ENCODE results near the gene PCYT1A. TPM values are rescaled to one million over a fixed set of nuclear protein-coding genes. Genes with fewer than 3 reads are reported as not detected.
"Not testable (repeated sequence)": the region's sequence is repeated elsewhere in the genome, so short reads cannot be mapped to it uniquely, and the experiment has no call there.

The PCYT1A gene
- total RNA-seq, 1 donor from 2014 or later: 89.6 TPM

DNA sequence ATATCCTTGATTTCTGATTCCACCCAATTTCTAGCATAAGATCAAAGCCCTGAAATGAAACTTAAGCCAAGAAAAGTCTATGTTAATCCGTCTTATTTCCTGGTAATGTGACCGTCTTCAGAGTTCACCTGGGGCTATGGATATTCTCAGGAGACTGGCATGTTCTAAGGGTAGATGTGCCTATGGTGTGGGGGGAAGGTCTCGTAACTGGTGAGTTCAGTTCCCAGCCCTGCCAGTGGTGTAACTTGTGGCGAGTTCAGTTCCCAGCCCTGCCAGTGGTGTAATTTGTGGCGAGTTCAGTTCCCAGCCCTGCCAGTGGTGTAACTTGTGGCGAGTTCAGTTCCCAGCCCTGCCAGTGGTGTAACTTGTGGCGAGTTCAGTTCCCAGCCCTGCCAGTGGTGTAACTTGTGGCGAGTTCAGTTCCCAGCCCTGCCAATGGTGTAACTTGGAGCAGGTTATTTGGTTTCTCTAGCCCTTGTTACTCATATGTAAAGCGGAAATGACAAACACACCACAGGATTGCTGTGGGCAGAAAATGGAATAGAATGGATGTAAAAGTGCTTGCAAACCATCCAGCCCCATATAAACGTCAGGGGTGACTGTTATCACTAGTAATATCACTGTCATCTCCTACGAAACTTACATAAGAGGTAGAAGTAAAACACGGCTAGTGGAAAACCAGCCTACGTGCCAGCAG, 40.8 kb downstream of the PCYT1A start:
- DNase-seq: no peak
- intact Hi-C loops (cut with DNase I): no loop called here
- no peak for ATAC-seq (ENCODE audit: poor library complexity)

DNA sequence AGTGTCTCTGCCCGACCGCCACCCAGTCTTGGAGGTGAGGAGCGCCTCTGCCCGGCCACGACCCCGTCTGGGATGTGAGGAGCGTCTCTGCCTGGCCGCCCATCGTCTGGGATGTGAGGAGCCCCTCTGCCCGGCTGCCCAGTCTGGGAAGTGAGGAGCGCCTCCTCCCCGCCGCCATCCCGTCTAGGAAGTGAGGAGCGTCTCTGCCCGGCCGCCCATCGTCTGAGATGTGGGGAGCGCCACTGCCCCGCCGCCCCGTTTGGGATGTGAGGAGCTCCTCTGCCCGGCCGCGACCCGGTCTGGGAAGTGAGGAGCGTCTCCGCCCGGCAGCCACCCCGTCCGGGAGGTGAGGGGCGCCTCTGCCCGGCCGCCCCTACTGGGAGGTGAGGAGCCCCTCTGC, 43.4 kb downstream of the PCYT1A start:
- DNase-seq; ATAC-seq (ENCODE audit: poor library complexity); intact Hi-C loops (cut with DNase I): not testable (repeated sequence)

DNA sequence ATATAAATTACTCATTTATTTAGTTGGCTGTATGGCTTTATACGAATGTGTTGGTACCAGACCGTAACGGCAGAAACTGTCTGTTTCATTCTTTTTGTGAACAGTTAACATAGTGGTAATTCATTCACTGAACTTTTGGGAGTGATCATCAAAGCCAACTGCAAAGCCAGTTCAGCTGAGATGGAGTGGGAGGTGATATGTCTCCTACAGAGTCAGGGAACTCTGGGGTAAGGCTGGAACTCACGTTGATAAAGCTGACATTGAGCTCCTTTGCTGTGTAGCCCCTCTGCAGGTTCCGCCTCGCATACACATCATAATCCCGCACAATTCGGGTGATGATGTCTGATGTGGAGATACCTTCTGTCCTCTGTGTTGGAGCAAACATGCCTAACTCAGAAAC, 45.8 kb downstream of the PCYT1A start:
- intact Hi-C loops (cut with DNase I): no loop called here
- no peak for DNase-seq
- ATAC-seq (ENCODE audit: poor library complexity): no peak

DNA sequence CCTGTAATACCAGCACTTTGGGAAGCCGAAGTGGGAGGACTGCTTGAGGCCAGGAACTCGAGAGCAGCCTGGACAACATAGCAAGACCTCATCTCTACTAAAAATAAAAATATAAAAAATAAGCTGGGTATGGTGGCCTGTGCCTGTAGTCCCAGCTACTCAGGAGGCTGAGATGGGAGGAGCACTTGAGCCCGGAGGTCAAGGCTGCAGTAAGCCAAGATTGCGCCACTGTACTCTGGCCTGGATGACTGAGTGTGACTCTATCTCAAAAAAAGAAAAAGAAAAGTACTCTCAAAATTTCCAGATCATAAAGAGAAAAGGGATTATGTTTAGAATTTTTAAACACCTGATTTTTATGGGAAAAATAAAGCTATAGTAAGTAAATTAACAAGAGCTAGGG, 47.1 kb downstream of the PCYT1A start:
- intact Hi-C loops (cut with DNase I): no loop called here
- no peak for ATAC-seq (ENCODE audit: poor library complexity)

DNA sequence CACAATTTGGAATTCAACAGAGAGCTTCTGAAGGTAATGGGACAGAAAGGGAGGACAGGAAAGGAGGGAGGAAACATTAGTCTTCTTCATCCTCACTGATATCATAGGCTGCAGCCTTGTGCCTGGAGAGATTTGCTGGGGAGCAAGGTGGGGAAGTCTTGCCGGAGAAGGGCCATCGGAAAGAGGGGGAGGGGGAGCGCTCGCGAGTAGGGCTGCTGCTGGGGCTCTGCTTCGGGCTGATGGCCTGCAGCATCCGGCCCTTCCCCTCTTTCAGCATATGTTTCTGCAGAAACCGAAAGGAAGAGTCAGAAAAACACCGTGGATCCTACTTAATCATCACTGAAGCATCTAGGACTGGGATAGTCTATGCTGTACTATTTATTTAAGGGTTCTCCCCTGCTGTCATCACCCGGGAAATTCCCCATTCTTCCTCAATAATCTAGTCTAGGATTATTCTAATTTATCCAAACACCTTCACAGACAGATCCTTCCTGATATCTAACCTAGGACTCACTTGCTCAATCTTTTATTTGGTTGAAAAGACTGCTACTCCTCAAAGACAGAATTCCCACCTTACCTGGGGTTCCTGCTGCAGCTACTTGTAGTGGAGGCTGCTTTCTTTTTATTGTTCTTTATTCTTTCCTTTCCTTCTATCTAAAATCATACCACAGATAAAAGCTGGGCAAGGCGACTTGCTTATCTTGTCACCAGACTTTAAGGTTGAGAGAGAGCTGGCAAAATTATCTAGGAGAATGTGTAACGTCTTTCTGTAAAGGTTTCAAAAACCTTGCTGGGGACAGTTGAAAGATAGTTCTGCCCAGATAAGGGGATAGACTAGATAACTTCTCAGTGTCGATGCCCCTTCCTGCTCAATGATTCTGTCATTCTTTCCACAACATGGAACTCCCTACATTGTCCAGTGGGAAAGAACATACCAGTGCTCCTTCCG, 48.6 kb downstream of the PCYT1A start:
- ATAC-seq (ENCODE audit: poor library complexity): no peak
- intact Hi-C loops (cut with DNase I): no loop called here
- DNase-seq: no peak

More for the DNA sequence above, 47.1 kb downstream of the PCYT1A start:
- DNase-seq: no peak

DNA sequence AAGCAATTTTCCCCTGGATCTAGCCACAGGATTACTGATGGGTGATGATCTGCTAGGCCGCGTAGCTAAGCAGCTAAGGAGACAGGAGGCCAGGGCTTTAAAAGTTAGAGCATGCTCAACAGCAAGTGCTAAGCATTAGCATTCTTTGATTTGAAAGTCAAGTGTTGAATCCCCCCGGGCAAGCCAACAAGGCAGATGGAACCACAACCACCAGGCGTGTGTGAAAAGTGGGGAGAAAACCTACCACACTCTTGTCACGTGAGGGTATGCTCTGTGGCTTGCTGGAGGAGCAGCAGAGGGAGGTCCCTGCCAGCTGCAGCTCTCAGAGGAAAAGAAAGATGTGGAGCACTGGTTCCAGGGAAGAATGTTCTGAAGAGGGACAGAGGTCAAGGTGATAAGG, 50.3 kb downstream of the PCYT1A start:
- ATAC-seq (ENCODE audit: poor library complexity): no peak
- DNase-seq: no peak
- intact Hi-C loops (cut with DNase I): no loop called here

DNA sequence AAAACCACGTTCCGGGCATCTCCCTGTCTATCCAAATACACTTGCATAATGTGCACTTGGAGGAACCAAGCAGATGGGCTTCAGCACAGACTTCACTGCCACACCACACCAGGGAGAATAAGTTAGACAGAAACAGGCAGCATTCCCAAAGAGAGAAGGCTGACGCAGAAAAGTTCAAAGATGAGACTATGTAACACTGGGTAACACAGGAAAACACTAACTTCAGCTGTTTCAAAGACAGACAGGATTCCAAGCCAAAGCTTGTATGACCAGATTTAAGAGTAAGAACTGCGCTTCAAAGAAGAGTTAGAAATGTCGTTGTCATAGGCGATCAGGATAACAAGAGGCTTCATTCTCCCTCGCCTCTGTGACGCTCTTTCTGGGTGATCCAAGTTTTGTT, 51.3 kb downstream of the PCYT1A start:
- intact Hi-C loops (cut with DNase I): no loop called here
- ATAC-seq (ENCODE audit: poor library complexity): no peak
- no peak for DNase-seq

DNA sequence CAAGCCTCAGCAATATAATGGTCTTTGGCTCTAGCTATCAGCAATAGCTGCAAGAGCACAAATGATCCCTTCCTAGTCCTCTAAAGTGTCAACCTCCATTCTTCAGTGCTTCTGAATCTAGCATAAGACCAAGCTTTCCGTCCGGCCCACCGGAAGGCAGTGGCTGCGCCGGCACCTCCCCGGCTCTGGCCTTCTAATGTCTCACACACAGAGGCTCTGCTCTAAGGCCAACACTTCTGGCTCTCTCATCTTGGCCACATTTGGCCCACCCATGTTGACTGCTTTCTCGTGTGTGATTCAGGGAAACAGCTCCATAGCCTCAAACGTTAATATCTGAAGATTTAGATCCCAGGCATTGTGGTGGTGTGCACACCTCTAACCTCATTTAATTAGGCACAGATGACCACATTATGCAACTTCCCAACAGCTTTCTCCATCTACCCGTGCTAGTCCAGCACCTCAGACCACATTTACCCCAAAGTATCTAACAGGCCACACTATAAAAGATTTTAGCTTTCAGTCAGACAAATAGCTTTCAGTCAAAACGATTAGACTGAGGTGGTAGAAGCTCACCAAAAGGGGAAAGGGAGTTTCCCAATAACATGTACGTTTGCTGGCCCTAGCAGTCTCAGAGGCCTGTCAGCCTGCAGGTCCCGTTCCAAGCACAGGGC, 51.9 kb downstream of the PCYT1A start:
- intact Hi-C loops (cut with DNase I): no loop called here
- ATAC-seq (ENCODE audit: poor library complexity): no peak
- DNase-seq: no peak

DNA sequence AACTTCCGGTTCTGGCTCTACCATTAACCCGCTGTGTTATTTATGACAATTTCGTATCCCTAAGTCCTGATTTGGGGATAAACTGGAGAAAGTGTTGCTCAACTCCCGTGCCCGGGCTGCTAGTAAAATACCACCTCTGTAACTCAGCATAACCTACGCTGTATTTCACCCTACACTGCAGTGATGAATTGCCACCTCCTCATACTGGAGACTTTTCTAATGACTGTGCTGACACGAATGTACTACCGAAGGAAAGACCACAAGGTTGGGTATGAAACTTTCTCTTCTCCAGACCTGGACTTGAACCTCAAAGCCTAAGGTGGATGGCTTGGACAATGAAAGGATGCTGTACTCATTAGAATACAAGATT, 54.7 kb downstream of the PCYT1A start:
- DNase-seq (no peak), ATAC-seq (ENCODE audit: poor library complexity) (no peak)
- intact Hi-C loops (cut with DNase I): no loop called here

DNA sequence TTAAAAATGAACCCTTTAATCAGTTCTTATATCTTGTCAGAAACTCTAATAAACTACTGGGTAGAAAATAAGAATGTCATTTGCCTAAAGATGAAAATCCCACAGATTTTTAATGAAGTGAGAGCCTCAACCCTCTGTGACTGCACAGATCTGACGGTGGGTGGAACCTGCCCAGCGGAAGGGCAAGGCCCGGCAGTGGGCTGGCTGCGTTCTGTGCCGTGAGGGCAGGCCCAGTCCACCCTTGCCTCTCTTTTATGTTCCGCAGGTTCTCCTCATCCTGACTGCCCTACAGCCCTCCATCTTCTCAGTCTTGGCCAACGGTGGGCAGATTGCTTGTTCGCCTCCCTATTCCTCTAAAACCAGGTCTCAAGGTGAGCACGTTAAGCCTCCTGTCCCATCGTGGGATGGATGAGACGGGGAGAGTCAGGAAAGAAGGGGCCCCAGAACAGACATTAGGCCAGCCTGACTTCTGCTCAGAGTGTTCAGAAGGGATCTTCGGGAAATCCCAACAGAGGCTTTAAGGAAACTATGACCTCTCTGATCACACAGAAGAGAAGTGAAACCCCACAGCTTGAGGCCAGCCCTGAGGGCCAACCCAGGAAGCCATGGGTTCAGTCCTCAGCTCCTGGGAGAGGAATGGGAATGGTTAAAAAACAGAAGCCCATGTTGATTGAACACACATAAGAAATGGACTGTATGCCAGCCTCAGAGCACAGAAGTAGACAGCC, 55.2 kb downstream of the PCYT1A start:
- no peak for ATAC-seq (ENCODE audit: poor library complexity)
- DNase-seq: no peak
- intact Hi-C loops (cut with DNase I): no loop called here

DNA sequence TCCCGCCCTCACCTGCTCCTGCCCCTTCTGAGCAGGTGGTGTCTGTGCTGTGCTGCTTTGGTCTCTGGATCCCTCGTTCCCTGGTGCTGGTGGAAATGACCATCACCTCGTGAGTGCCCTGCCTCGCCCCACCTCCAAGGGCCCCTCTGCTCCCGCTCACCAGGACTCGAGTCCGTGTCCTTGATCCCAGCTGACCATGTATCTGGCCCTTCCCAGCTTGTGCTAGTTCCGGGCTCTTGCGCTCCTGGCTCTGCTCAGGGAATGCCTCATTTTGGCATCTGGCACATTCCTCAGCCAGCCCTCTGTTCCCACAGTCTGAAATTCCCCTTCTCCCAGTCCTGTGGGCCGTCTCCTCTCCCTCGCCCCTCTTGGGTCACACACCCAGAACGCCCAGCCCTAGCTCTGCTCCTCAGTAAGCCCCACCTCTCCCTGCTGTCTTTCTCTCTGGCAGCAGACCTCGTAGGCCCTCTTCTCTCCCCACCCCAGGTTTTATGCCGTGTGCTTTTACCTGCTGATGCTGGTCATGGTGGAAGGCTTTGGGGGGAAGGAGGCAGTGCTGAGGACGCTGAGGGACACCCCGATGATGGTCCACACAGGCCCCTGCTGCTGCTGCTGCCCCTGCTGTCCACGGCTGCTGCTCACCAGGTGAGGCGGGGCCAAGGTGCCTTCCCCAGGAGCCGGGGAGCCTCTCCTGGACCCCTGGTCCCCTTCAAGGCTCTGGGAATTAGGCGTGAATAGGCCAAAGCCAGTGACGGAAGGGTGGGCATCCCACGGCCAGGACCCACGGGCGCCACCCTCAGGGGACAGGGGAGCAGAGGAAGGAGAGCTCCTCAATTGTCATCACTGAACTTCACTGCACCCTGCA, 59.7 kb downstream of the PCYT1A start:
- ATAC-seq (ENCODE audit: poor library complexity) (peak; percentile 60), DNase-seq (no peak)
- intact Hi-C loops (cut with DNase I): no loop called here

DNA sequence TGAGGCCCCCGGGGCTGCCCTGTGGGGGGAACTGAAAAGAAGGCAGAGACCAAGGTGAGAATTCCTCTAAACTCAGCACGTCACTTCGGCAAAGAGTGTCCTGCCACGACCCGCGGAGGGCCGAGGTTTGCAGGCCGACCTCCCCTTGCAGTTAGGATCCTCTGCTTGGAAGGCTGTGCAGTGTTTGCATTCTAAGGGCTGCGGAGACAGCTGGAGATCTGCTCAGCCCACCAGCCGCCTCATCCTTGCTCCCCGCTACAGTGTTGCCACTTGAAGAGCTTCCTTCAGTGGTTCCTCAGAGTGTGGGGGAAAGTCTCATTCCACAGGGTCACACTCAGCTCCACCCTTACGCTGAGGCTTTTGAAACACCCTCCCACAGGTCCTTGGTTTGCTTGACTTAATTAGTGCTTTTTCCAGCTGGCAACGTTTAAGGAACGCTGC, 60.4 kb downstream of the PCYT1A start:
- DNase-seq: no peak
- intact Hi-C loops (cut with DNase I): no loop called here
- peak; percentile 19 for ATAC-seq (ENCODE audit: poor library complexity)

DNA sequence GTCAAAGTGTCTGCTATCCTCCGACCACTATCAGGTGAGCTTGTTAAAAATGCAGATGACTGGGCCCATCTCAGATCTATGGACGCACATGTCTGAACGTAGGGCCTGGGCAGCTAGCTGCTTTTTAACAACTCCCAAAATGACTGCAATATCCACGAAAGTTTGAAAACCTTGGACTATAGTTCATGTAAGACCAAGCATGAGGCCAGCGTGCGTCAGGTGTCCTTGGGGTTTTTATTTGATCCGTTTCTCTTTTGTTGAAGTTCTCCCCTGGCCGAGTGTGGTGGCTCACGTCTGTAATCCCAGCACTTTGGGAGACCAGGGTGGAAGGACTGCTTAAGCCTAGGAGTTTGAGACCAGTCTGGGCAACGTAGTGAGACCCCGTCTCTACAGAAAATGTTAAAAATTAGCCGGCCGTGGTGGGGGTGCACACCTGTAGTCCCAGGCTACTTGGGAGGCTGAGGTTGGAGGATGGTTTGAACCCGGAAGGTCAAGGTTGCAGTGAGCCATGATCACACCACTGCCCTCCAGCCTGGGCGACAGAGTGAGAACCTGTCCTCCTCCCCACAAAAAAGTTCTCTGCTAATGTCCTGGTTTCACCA, 61.7 kb downstream of the PCYT1A start:
- intact Hi-C loops (cut with DNase I): no loop called here
- ATAC-seq (ENCODE audit: poor library complexity) (no peak), DNase-seq (no peak)

DNA sequence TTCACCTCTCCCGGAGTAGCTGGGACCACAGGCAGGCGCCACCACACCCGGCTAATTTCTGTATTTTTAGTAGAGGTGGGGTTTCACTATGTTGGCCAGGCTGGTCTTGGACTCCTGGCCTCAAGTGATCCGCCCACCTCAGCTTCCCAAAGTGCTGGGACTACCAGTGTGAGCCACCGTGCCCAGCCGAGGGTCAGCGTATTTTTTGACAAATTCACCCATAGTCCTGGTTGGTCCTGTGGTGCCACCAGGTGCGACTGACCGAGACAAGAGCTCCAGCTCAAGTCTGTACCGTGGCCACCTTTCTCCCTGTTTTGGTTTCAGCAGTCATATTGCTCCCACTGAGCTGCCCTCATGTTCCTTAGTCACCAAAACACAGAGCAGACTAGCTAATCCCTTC, 62.4 kb downstream of the PCYT1A start:
- DNase-seq (no peak), ATAC-seq (ENCODE audit: poor library complexity) (no peak)
- intact Hi-C loops (cut with DNase I): no loop called here

DNA sequence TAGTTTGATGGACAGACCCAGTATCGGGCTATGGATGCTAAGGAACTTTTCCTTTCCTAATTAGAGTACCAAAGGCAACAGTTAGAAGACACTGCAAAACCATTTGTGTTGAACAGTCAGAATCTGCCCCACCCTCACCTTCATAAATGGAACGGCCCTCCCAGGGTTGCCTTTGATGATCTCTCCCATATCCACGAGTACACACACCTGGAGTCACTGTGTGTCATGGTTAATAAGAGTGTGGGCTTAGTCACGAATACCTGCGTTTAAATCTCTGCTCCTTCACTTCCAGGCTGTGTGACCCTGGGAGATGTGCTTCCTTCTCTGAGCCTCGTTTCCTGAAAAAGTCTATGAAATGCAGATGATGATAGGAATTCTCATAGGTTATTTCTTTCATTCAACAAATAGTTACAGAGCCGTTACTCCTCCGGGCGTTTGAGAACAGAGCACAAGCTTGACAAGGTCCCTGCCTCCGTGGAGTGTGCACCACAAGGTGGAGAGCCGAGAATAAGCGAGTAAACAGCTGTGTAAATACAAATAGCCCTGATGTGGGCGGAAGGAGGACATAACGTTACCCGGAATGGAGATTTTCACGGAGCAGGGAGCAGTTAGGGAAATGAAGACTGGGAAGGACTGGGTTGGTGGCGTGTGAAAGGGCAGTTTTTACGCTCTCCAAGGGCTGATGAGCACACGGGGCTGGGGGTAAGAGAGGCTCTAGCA, 64.5 kb downstream of the PCYT1A start:
- intact Hi-C loops (cut with DNase I): no loop called here
- ATAC-seq (ENCODE audit: poor library complexity): no peak
- DNase-seq: no peak

DNA sequence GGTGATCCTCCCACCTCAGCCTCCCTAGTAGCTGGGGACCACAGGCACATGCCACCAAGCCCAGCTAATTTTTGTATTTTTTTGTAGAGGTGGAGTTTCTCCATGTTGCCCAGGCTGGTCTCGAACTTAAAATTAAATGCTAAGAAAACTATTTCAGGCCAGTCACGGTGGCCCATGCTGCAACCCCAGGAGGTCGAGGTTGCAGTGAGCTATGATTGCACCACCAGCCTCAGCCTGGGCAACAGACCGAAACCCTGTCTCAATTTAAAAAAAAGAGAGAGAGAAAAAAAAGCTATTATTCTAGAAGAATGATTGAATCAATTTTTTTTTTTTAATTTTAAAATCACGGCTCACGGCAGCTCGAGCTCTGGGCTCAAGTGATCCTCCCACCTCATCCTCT, 66.5 kb downstream of the PCYT1A start:
- intact Hi-C loops (cut with DNase I): no loop called here
- no peak for DNase-seq
- no peak for ATAC-seq (ENCODE audit: poor library complexity)

DNA sequence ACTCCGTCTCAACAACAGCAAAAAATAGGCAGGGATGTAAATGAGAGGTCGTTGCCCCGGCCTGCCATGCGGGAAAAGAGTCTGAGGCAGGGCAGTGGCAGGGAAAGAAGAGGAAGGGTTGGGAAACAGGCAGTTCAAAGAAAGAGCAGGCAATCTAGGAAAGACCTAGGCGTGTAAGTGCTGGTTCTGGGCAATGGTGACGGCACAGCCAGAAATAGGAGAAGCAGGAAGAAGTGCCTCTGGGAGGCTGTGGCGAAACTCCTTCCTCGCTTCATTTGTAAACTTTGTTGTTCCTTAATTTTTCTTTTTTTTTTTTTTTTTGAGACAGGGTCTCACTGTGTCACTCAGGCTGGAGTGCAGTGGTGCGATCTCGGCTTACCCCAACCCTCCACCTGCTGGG, 66.9 kb downstream of the PCYT1A start:
- intact Hi-C loops (cut with DNase I): no loop called here
- DNase-seq (peak; percentile 63), ATAC-seq (ENCODE audit: poor library complexity) (peak; percentile 61)
